HFF-Myc (cell line): ENCODE results near the gene CD96.

ENCODE experiments used
- DNase-seq: peaks from one replicate; pipeline ENCODE4 v3.0.0-alpha.2; 2011; ENCODE audit warnings: low read depth; ENCODE audit errors: extremely low read depth
- H3K4me3 ChIP-seq: replicated peaks from 2 replicates; pipeline ENCODE4 v1.5.1; 2011; ENCODE audit warnings: low read depth, mild to moderate bottlenecking, control low read depth, low read length
- CTCF ChIP-seq: IDR thresholded peaks from 2 replicates; pipeline ENCODE4 v1.5.1; 2012; ENCODE audit warnings: mild to moderate bottlenecking, low read depth, low read length, control low read depth; ENCODE audit errors: missing control alignments

Gene CD96

DNA sequence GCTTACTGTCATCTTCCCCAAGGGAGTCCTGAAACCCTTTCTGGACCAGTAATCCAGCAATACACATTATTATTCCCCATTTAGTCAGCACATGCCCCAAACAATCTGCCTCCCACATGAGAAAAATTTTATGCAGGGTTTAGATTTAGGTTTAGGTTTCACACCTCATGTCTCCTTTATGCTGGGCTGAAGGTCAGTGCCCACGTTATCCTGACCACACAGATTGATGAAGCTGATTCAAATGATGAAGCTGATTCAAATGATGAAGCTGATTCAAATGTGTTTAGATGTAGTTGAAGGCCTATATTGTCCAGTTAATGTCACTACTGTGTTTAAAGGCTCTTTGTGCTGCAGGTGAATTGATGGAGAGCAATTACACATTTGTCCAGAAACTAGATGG is 71.3 kb downstream of the CD96 start:
- no peak for TF ChIP-seq CTCF
- no peak for DNase-seq
- no peak overlapping the region for H3K4me3 ChIP-seq

GRCh38 chr3:111615880-111616279 is 73.9 kb downstream of the CD96 start:
- no peak for TF ChIP-seq CTCF
- H3K4me3 ChIP-seq: no peak overlapping the region
- no peak for DNase-seq

DNA sequence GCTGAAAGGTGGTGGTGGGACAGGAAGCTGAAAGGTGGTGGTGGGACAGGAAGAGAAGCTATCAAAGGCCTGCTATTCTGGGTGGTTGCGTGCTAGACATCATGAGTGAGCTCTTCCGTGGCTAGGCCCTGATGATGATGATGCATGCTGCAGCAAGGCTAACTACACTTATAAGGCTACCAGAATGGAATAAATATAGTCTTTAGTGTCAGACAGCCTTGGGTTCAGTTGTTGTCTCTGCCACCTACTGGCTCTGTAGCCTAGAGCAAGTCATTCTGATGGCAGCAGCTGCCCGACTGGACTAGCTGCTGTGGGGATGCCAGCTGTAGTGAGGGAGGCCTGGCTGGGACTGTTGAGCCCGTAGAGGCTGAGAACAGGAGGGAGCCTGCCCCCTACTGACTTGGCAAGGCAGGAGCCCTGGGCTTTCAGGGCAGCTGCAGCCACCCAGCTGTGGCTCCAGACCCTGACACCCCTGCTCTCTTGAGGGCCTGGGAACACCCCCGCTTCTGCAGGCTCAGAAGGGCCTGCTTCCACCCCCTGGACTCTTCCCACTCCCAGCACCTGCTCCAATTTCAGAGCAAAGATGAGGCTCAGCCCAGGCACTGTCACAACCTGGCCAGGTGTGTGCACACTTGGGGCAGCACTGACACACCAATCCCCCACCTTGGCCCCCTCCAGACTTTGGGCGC is 74.6 kb downstream of the CD96 start:
- no peak for DNase-seq
- TF ChIP-seq CTCF: no peak
- H3K4me3 ChIP-seq: no peak overlapping the region

DNA sequence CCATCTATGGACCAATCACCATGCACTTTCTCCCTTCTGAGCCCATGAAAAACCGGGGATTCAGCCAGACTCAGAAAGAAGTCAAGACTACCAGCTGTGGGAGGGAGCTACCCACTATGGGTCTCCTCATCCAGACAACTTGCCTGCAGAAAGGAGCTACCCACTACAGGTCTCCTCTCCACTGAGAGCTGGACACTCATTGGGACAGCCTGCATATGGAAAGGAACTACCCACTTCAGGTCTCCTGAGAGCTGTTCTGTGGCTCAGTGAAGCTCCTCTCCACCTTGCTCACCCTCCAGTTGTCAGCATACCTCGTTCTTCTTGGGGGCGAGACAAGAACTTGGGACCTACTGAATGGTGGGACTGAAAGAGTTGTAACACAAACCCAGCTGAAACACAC is 75.4 kb downstream of the CD96 start:
- no peak overlapping the region for H3K4me3 ChIP-seq
- no peak for TF ChIP-seq CTCF
- DNase-seq: no peak

DNA sequence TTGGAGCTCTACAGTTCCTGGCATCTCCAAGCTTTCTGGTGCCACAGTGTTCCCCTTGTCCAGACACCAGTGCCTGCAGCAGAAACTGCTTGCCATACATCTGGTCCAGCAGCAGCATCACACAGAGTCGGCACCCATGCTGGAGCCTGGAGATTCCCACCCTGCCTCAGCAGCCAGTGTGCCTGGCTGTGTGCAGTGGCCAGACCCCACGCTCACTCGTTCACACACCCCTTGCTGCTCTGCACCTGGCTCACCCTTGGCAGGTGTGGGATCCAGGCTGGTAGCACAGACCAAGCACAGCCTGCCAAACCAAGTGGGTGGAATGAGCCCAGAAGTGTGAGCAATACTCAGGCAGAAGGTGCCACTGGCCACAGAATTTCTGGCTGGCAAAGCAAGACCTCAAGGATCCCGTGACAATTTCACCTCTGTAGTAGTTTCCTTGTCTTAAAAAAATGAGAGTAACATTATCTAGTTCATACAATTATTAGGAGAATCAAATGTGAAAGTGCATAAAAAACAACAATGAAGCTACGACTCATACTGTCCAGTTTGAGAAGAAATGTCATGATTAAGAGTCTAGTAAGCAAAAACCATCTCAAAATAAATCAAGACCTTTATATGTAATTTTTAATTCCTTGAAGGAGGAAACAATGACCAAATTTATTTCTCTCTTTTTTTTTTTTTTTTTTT is 76.1 kb downstream of the CD96 start:
- no peak overlapping the region for H3K4me3 ChIP-seq
- DNase-seq: no peak

DNA sequence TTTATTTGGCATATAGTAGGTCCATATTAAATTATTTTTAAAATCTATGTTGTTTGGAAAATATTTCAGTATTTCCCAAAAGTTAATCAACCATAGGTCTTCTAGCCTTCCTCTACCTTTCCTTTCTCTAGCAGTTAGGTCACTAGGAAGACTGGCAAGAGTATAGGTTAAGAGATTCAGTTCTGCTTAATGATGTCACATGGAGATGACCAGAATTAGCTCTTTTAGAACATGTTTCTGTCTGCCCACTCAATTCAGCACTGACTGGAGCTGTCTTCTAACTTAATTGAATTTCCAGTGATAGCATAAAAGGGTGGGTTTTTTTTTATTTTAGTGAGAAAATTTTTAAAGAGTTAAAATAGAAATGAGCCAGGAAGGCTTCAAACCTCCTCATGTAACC is 76.9 kb downstream of the CD96 start:
- H3K4me3 ChIP-seq: no peak overlapping the region
- DNase-seq: no peak
- TF ChIP-seq CTCF: no peak

More for the DNA sequence above, 76.1 kb downstream of the CD96 start:
- no peak for TF ChIP-seq CTCF
